Measurements from ENCODE around the gene BAHD1.

Gene BAHD1

DNA sequence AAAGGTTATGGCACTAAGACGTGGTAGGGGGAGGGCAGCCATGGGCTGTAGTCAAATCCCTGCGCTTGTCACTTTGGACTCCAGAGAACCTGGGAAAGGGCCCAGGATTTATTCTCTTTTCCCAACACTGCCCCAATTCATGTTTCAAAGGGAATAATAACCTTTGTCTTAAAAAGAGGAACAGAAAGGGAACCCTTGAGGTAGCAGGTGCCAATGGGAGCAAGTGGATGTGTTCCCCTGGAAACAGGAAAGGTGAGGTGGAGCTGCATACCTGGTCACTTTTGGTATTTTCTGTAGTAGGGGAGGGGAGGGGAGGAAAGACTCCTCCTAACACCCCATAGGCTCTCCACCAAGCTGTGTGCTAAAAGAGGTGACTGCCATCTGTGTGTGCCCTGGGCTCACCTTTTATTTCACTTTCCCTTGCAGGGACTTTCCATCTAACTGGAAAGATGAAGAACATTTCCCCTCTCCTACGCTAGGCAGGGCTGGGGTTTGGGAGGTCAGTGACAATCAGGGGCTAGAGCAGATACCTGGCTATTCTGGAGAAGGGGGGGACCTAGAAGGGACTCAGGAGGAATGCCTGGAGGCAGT lies 23.9 kb downstream of the BAHD1 start:
- no peak for DNase-seq

DNA sequence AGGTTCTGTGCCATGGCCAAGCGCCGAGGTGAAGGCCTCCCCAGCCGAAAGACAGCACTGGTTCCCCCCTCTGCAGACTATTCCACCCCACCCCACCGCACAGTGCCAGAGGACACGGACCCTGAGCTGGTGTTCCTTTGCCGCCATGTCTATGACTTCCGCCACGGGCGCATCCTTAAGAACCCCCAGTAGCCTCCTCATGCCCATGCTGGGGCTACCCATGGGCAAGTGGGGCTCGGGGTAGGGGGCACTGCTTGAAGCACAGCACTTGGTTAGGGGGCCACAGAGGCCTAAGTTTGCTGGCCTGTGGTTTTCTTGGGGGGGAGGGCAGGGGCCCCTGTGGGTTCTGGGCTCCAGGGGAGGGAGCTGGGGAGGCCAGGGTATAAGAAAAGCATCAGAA lies 25.2 kb downstream of the BAHD1 start:
- DNase-seq = no peak

GRCh38 chr15:40466426-40467260 lies 25.9 kb downstream of the BAHD1 start:
- no peak for DNase-seq

GRCh38 chr15:40467261-40467615 lies 26.5 kb downstream of the BAHD1 start:
- no peak for DNase-seq

- no peak for DNase-seq
These were observed 28.2 kb downstream of the BAHD1 start for GRCh38 chr15:40468898-40469331.

GRCh38 chr15:40469776-40470390 lies 29.1 kb downstream of the BAHD1 start:
- DNase-seq = no peak

DNA sequence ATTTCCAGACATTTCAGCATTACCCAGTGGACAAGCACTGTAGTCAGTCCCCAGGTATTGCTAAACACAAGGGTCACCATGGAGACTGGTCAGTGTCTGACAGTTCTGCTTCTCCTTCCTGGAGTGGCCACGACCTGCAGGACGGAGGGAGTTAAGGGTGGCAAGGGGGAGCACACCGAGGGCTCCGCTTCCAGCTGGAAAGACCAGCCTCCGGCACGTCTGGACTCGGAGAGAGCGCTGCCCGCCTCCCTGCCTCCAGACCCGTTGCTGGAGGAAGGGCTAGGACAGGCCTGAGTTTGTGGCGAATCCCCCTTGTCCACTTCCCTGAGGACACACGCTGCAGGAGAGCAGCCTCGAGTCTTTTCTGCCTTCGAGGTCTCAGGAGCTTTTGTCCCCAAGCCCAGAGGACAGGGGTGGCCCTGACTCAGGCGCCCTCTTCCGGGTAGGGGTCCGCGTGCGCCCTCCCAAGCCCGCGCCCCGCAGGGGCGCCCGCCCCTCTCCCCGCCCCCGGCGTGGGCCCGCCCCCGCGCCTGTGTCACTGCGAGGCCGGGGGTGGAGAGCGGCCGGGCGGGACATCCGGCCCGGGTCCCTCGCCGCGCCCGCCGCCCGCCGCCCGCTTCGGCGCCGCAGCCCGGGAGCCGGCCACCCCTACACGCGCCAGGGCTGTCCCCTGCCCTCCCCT lies 29.8 kb downstream of the BAHD1 start, which contains the start of gene CHST14:
Gene CHST14 (plus strand): TSS at position 562 of the 682 bp plus-strand sequence. CDS start 230 bp downstream, outside the sequence.
- DNase-seq = peak in 40 of 56 donors; percentile 9 to 63 (median 38)

GRCh38 chr15:40471105-40471807 lies 30.5 kb downstream of the BAHD1 start:
- peak in 10 of 56 donors; percentile 17 to 61 (median 51) for DNase-seq

- no peak for DNase-seq
These were observed 31.0 kb downstream of the BAHD1 start for GRCh38 chr15:40471808-40472150.

GRCh38 chr15:40472171-40472727 lies 31.5 kb downstream of the BAHD1 start:
- no peak for DNase-seq

- no peak for DNase-seq
These were observed 33.8 kb downstream of the BAHD1 start for GRCh38 chr15:40474581-40474980.

DNA sequence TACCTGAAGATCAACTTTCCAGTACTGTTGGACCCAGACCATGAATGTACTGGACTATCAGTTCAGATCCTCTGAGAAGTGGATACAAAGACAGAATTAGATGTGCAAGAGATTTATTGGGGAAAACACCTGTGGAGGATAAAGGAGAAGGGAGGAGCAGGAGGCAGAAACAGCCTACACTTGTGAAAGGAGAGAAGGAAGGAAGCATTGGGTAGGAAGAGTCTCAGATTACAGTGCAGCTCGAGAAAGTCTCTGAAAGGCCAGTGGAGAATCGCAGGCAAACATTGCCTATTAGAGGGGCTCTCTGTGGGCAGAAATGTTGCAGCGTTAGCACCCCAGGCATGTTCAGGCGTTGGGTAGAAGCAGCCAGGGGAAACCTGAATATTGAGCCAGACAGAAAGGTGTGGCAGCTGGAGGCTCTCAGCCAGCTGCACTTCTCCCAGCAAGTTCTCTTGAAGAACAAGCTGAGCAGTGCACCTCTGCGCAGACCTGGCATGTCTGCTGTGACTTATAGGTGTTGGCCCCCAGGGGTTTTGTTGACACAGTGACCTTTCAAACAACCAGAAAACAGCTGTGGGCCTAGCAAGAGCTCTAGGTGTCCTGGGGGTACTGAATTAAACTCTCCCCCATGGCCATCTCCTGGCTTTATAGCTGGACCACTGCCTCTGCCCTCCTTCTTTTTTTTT lies 37.0 kb downstream of the BAHD1 start:
- no peak for DNase-seq

GRCh38 chr15:40479024-40479423 lies 38.3 kb downstream of the BAHD1 start:
- no peak for DNase-seq

GRCh38 chr15:40481341-40482074 lies 40.8 kb downstream of the BAHD1 start:
- no peak for DNase-seq

DNA sequence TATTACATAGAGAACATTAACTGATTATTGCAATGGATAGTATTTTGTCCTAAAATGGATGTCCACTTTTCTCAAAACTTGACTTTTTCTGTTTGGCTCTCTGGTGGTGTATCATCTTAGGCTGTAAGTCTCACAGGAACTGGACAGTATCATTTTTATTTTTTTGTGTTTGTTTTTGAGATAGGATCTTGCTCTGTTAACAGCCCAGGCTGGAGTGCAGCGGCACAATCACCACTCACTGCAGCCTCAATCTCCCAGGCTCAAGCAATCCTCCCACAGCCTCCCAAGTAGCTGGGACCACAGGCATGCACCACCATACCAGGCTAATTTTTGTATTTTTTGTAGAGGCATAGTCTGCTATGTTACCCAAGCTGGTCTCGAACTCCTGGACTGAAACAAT lies 43.2 kb downstream of the BAHD1 start:
- DNase-seq = no peak

DNA sequence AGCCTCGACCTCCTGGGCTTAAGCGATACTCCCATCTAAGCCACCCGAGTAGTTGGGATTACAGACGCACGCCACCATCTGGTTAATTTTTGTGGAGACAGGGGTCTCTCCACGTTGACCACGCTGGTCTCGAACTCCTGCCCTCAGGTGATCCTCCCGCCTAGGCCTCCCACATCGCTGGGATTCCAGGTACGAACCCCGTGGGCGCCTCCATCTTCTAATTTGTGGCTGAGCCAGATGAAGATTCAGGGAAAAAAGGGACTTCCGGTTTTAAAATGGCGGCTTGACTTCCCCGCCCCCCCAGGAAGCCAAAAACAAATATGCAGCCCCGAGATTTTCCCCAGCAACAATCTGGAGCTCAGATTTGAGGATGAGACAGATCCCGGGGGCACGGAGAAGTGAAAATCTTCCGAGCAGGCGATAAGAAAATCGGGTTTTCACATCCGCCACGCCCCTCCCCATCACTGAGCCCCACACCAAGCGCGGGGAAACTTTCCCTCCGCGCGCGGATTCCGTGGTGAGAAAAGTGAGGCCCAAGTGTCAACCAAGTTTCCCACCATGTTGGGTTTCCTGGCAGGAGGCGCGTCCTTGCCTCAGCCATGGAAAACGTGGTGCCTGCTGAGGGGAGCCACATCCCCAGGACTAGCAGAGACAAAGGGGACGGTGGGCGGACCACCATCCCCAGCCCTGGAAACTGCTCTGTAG lies 45.5 kb downstream of the BAHD1 start:
- DNase-seq = no peak

DNA sequence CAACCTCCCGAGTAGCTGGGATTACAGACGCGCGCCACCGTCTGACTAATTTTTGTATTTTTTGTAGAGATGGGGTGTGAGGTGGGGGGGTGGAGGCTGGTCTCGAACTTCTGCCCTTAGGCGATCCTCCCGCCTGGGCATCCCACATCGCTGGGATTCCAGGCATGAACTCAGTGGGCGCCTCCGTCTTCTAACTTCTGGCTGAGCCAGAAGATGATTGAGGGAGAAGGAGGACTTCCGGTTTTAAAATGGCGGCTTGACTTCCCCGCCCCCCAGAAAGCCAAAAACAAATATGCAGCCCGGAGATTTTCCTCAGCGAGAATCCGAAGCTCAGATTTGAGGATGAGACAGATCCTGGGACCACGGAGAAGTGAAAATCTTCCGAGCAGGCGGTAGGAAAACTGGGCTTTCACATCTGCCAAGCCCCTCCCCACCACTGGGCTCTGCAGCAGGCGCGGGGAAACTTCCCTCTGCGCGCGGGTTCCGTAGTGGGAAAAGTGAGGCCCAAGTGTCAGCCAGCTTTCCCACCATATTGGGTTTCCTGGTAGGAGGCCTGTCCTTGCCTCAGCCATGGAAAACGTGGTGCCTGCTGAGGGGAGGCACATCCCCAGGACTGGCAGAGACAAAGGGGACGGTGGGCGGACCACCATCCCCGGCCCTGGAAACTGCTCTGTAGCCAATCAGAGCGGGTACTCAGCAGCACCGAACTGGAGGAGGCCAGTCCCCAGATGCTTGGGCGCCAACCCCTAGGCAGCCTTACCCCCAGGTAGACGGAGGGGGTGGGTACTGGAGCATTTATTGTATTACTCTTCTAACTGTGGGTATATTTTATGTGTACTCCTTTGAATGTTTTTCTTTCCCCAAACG lies 47.3 kb downstream of the BAHD1 start:
- DNase-seq = no peak
